ENCODE data around the gene UQCC5.
"Not testable (repeated sequence)": the region's sequence is repeated elsewhere in the genome, so short reads cannot be mapped to it uniquely, and the experiment has no call there.

The UQCC5 gene

GRCh38 chr3:52523386-52524257 is 12.8 kb upstream of the UQCC5 start:
- DNase-seq (ENCODE audit: low spot score): no peak

GRCh38 chr3:52524258-52524751 is 12.1 kb upstream of the UQCC5 start:
- no peak for DNase-seq (ENCODE audit: low spot score)

- DNase-seq (ENCODE audit: low spot score): no peak
Measured at GRCh38 chr3:52524752-52525679, 11.4 kb upstream of the UQCC5 start.

- no peak for DNase-seq (ENCODE audit: low spot score)
Measured at GRCh38 chr3:52525680-52526561, 10.5 kb upstream of the UQCC5 start.

- DNase-seq (ENCODE audit: low spot score): not testable (repeated sequence)
Measured at GRCh38 chr3:52526671-52527038, 9.8 kb upstream of the UQCC5 start.

- DNase-seq (ENCODE audit: low spot score): no peak
Measured at GRCh38 chr3:52527039-52527731, 9.2 kb upstream of the UQCC5 start.

- no peak for DNase-seq (ENCODE audit: low spot score)
Measured at GRCh38 chr3:52527732-52528585, 8.4 kb upstream of the UQCC5 start.

- DNase-seq (ENCODE audit: low spot score): no peak
Measured at GRCh38 chr3:52528586-52529375, 7.6 kb upstream of the UQCC5 start.

- no peak for DNase-seq (ENCODE audit: low spot score)
Measured at GRCh38 chr3:52529376-52530333, 6.8 kb upstream of the UQCC5 start.

GRCh38 chr3:52530918-52531826 is 5.2 kb upstream of the UQCC5 start:
- no peak for DNase-seq (ENCODE audit: low spot score)

- DNase-seq (ENCODE audit: low spot score): no peak
Measured at GRCh38 chr3:52531860-52532516, 4.4 kb upstream of the UQCC5 start.

- DNase-seq (ENCODE audit: low spot score): no peak
Measured at GRCh38 chr3:52532517-52532837, 3.9 kb upstream of the UQCC5 start.

- no peak for DNase-seq (ENCODE audit: low spot score)
Measured at GRCh38 chr3:52532838-52533622, 3.4 kb upstream of the UQCC5 start.

- peak; percentile 63 for DNase-seq (ENCODE audit: low spot score)
Measured at GRCh38 chr3:52533623-52534280, 2.7 kb upstream of the UQCC5 start, which contains the start of gene NT5DC2. TSS of gene NT5DC2 (minus strand) at chr3:52533857. CDS start at chr3:52533737, 120 bp downstream.
